Testis (tissue), 3 donors: ENCODE measurements around the gene PACRGL. TPM values are rescaled to one million over a fixed set of nuclear protein-coding genes. Genes with fewer than 3 reads are reported as not detected.
"Not testable (repeated sequence)": the region's sequence is repeated elsewhere in the genome, so short reads cannot be mapped to it uniquely, and the experiment has no call there.

Experiments used
- DNase-seq: peaks from one replicate; pipeline ENCODE4 v3.0.0-alpha.2; 2019
- H3K27ac ChIP-seq, 2 donors: fragments of 200-600 bp; sonication (generic); one replicate each; pipeline ENCODE4 v1.5.1; 2019
- H3K27me3 ChIP-seq: fragments of 200-600 bp; sonication (generic); one replicate; pipeline ENCODE4 v1.5.1; 2019
- H3K36me3 ChIP-seq: fragments of 200-600 bp; sonication (generic); one replicate; pipeline ENCODE4 v1.5.1; 2017; ENCODE audit warnings: low read depth; ENCODE audit errors: missing control alignments
- H3K4me1 ChIP-seq: fragments of 200-600 bp; sonication (generic); one replicate; pipeline ENCODE4 v1.5.1; 2019
- H3K4me3 ChIP-seq, 2 donors: fragments of 200-600 bp; sonication (generic); one replicate each; pipeline ENCODE4 v1.5.1; 2017 to 2019
- H3K9me3 ChIP-seq: fragments of 200-600 bp; sonication (generic); one replicate; pipeline ENCODE4 v1.5.1; 2017
- POLR2A ChIP-seq: fragments of 450-650 bp; IDR thresholded peaks from one replicate; pipeline ENCODE4 v1.6.1; 2017; ENCODE audit warnings: antibody characterized with exemption, mild to moderate bottlenecking, moderate library complexity
- WGBS, 2 donors: methylation state at CpG; one replicate each; pipeline ENCODE4 v1.1.5; 2018; 5-methylcytosine and 5-hydroxymethylcytosine counted together
- intact Hi-C: fragments of 100-400 bp; cut with DNase I; formaldehyde crosslinking; loops from one replicate; pipeline ENCODE4 v1.15.1; 2023; ENCODE audit warnings: low total_unique reads
- polyA plus RNA-seq: library from polyadenylated mRNA; stranded (reverse); fragments of 350-450 nt; fragmentation: Illumina TruSeq; extraction: RNeasy Lipid Tissue Mini Kit (QIAGEN cat#74804); gene quantifications from one replicate; pipeline ENCODE4 v1.2.3, GENCODE V29; 2014; ENCODE audit warnings: low read depth, low replicate concordance; ENCODE audit not compliant: insufficient read depth
- total RNA-seq, 2 donors: library from RNA; depleted of rRNA; stranded (reverse); fragments of >200 nt; gene quantifications; one replicate each; pipeline ENCODE4 v1.2.3, GENCODE V29; 2016
- TF ChIP-seq, protein P1 (sequence below), 3 experiments: fragments of 450-650 bp in 2 of 3; fragments of 200-600 bp in 1 of 3; sonication (generic) in 1 of 3; IDR thresholded peaks; one replicate each; pipeline ENCODE4 v1.5.1; 2016 to 2019; ENCODE audit warnings: antibody characterized with exemption in 3 of 3, mild to moderate bottlenecking in 2 of 3, moderate library complexity in 1 of 3

The PACRGL gene
- total and polyA plus RNA-seq, 3 donors from 2014 or later, result 53.9 to 109 (median 90.8) TPM

DNA sequence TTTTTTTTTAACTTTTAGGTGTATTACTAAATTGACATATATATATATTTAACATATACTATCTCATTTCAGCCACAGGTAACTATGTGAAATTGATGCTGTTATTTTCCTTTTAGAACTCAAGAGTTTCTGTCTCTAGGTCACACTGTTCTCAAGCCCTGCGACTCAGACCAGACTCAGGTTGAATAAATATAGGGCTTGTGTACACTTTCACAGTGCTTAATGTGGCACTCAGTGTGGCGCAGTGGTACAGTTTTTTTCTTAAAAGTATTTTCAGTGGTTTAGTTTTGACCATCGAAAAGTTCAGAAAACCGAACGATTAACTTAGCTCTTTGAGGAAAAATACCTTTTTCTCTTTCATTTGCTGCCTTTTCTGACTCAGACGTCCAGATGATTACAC, 24.7 kb downstream of the PACRGL start:
- no peaks in the 10 kb centered on the region for H3K36me3 ChIP-seq
- no peaks in the 10 kb centered on the region for H3K9me3 ChIP-seq
- H3K27me3 ChIP-seq, result no peaks in the 10 kb centered on the region
- intact Hi-C loops, result no loop called here
- H3K4me1 ChIP-seq, result no peaks in the 10 kb centered on the region
- no peak overlapping the region for H3K27ac ChIP-seq
- no peak for TF ChIP-seq POLR2A
- TF ChIP-seq, protein P1, sequence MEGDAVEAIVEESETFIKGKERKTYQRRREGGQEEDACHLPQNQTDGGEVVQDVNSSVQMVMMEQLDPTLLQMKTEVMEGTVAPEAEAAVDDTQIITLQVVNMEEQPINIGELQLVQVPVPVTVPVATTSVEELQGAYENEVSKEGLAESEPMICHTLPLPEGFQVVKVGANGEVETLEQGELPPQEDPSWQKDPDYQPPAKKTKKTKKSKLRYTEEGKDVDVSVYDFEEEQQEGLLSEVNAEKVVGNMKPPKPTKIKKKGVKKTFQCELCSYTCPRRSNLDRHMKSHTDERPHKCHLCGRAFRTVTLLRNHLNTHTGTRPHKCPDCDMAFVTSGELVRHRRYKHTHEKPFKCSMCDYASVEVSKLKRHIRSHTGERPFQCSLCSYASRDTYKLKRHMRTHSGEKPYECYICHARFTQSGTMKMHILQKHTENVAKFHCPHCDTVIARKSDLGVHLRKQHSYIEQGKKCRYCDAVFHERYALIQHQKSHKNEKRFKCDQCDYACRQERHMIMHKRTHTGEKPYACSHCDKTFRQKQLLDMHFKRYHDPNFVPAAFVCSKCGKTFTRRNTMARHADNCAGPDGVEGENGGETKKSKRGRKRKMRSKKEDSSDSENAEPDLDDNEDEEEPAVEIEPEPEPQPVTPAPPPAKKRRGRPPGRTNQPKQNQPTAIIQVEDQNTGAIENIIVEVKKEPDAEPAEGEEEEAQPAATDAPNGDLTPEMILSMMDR (IDR thresholded peaks at IDR 0.05), result no peak
- H3K4me3 ChIP-seq, result no peak overlapping the region
- 64 to 80% methylated on average over 6 of the region's 6 CpGs for WGBS, 2 donors
- DNase-seq, result no peak

DNA sequence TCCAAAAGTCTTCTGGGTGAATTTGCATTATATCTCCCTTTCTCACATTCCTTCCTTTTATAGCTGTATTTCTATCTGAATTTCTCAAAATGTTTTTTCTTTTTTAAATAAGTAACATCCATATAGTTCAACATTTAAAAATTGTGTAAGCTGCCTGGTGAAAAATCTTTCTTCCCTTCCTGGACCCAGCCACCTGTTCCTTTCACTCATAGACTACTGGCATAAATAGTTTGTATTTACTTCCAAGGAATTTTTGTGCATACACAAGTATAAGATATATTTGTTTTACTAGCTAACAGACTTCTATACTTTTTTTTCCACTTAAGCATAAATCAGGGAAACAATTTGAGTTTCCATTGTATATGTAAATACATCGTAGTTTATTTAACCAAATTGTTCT, 35.7 kb downstream of the PACRGL start:
- TF ChIP-seq POLR2A, result no peak
- TF ChIP-seq, protein P1 (IDR thresholded peaks at IDR 0.05), result no peak
- H3K4me3 ChIP-seq, result no peak overlapping the region
- DNase-seq, result no peak
- intact Hi-C loops, result no loop called here
- H3K27me3 ChIP-seq, result no peaks in the 10 kb centered on the region
- no peaks in the 10 kb centered on the region for H3K9me3 ChIP-seq
- no peaks in the 10 kb centered on the region for H3K4me1 ChIP-seq
- 91 to 98% methylated on average over 1 of the region's 1 CpG for WGBS, 2 donors
- H3K27ac ChIP-seq, result no peak overlapping the region
- no peaks in the 10 kb centered on the region for H3K36me3 ChIP-seq

DNA sequence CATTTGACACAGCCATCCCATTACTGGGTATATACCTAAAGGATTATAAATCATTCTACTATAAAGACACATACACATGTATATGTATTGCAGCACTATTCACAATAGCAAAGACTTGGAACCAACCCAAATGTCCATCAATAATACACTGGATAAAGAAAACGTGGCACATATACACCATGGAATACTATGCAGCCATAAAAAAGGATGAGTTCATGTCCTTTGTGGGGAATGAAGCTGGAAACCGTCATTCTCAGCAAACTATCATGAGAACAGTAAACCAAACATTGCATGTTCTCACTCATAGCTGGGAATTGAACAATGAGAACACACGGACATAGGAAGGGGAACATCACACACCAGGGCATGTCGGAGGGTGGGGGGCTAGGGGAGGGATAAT, 45.7 kb downstream of the PACRGL start:
- H3K9me3 ChIP-seq, DNase-seq, H3K4me3 ChIP-seq, H3K27me3 ChIP-seq, H3K4me1 ChIP-seq, H3K36me3 ChIP-seq, intact Hi-C loops, H3K27ac ChIP-seq: not testable (repeated sequence)
- WGBS, 2 donors, result 94 to 95% methylated on average over 4 of the region's 4 CpGs

DNA sequence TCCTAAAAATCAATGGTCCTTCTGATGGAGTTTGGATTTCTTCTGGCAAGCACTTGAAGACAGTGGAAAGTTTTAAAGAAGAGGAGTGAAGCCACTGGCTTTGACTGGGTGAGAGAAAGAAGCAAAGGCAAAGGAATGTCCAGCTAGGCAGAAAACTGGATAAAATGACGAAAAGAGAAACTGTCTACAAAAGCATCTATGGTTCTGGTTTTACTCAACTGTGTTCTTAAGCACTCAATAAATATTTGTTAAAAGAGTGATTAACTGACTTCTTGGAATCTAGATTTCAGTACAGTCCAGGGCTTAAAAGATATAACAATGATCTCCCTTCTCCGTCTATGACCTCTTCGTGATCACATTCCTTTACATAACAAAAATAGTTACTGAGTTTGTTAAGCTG, 52.4 kb downstream of the PACRGL start:
- 93 to 95% methylated on average over 3 of the region's 3 CpGs for WGBS, 2 donors
- DNase-seq, result no peak
- no peaks in the 10 kb centered on the region for H3K9me3 ChIP-seq
- TF ChIP-seq, protein P1 (IDR thresholded peaks at IDR 0.05), result no peak
- no peak for TF ChIP-seq POLR2A
- no peaks in the 10 kb centered on the region for H3K4me1 ChIP-seq
- intact Hi-C loops, result no loop called here
- no peak overlapping the region for H3K4me3 ChIP-seq
- no peak overlapping the region for H3K27ac ChIP-seq
- no peaks in the 10 kb centered on the region for H3K27me3 ChIP-seq
- no peaks in the 10 kb centered on the region for H3K36me3 ChIP-seq

DNA sequence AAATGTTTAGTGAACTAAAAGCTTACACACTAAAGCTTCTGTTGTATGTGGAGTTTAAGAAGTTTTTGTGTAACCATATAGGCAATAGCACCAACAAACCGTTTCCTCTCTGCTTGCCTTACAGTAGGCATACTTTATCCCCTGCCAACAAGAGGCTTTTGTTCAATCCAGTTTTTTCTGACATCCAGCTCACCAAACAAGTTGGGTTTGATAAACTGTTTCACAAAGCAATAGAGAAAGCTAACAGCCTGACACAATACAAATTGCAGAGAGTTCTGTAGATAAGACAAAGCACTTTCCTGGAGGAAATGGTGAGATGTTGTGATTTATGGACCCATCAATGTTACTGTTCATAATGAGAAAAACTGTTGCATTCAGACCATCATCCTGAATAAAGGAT, 53.8 kb downstream of the PACRGL start:
- no peak for DNase-seq
- WGBS, 2 donors, result 48 to 59% methylated on average over 1 of the region's 1 CpG

More for the DNA sequence above, 53.8 kb downstream of the PACRGL start:
- Histone ChIP-seq H3K27me3 (no peaks in the 10 kb centered on the region), H3K36me3 (no peaks in the 10 kb centered on the region), H3K4me1 (no peaks in the 10 kb centered on the region), H3K27ac (no peak overlapping the region), H3K9me3 (no peaks in the 10 kb centered on the region), H3K4me3 (no peak overlapping the region)
- no peak for TF ChIP-seq POLR2A
- TF ChIP-seq, protein P1 (IDR thresholded peaks at IDR 0.05), result no peak
- intact Hi-C loops, result no loop called here
